SK-N-MC (cell line): ENCODE results near the gene HLCS.

Experiments used
- DNase-seq: peaks from one replicate; pipeline ENCODE4 v3.0.0-alpha.2; 2011; ENCODE audit warnings: low read depth, low spot score
- H3K27ac ChIP-seq: fragments of 200-600 bp; sonication (generic); 2 replicates; pipeline ENCODE4 v1.5.1; 2016; ENCODE audit warnings: mixed run types
- H3K36me3 ChIP-seq: fragments of 200-600 bp; sonication (generic); 2 replicates; pipeline ENCODE4 v1.6.1; 2017; ENCODE audit warnings: antibody characterized with exemption, low read length, mixed read lengths; ENCODE audit not compliant: insufficient read depth
- H3K4me3 ChIP-seq: fragments of 200-600 bp; sonication (generic); 2 replicates; pipeline ENCODE4 v1.5.1; 2016
- H3K9ac ChIP-seq: fragments of 200-600 bp; sonication (generic); 2 replicates; pipeline ENCODE4 v1.8.0; 2017; ENCODE audit warnings: mixed run types, mixed read lengths; ENCODE audit not compliant: insufficient read length
- H3K9me3 ChIP-seq: fragments of 200-600 bp; sonication (generic); 2 replicates; pipeline ENCODE4 v1.6.1; 2017; ENCODE audit warnings: low read depth, mild to moderate bottlenecking, antibody characterized with exemption, low read length, moderate library complexity, mixed read lengths
- EZH2 ChIP-seq: fragments of 200-600 bp; sonication (generic); IDR thresholded peaks from one replicate; pipeline ENCODE4 v1.6.1; 2017; ENCODE audit warnings: antibody characterized with exemption
- FOXP2 ChIP-seq: optimal IDR thresholded peaks from 2 replicates; pipeline ENCODE3; 2011; ENCODE audit warnings: mild to moderate bottlenecking, moderate library complexity; ENCODE audit not compliant: insufficient read depth; ENCODE audit errors: extremely low read length, control extremely low read depth
- POLR2AphosphoS5 ChIP-seq: IDR thresholded peaks from 2 replicates; pipeline ENCODE4 v1.6.1; 2012; ENCODE audit warnings: mild to moderate bottlenecking, low read depth, low read length, borderline replicate concordance

Gene HLCS

GRCh38 chr21:36945496-36946138 is 20.9 kb downstream of the HLCS start:
- H3K4me3 ChIP-seq: no peak overlapping the region

GRCh38 chr21:36936361-36937135 is 29.9 kb downstream of the HLCS start:
- TF ChIP-seq FOXP2: no peak
- Histone ChIP-seq H3K9ac (no peak overlapping the region), H3K9me3 (no peaks in the 10 kb centered on the region), H3K27ac (no peak overlapping the region), H3K4me3 (no peak overlapping the region), H3K36me3 (no peaks in the 10 kb centered on the region)
- DNase-seq: no peak

More at GRCh38 chr21:36945496-36946138, 20.9 kb downstream of the HLCS start:
- no peak overlapping the region for H3K27ac ChIP-seq
- TF ChIP-seq FOXP2 (no peak), POLR2AphosphoS5 (no peak), EZH2 (no peak)
- no peaks in the 10 kb centered on the region for H3K9me3 ChIP-seq
- no peak overlapping the region for H3K9ac ChIP-seq
- no peaks in the 10 kb centered on the region for H3K36me3 ChIP-seq
- no peak for DNase-seq

GRCh38 chr21:36934864-36935420 is 31.5 kb downstream of the HLCS start:
- DNase-seq: no peak
- H3K27ac ChIP-seq: no peak overlapping the region
- no peak overlapping the region for H3K4me3 ChIP-seq
- no peak overlapping the region for H3K9ac ChIP-seq
- no peaks in the 10 kb centered on the region for H3K9me3 ChIP-seq
- TF ChIP-seq FOXP2 (no peak), POLR2AphosphoS5 (no peak), EZH2 (no peak)
- no peaks in the 10 kb centered on the region for H3K36me3 ChIP-seq

- Histone ChIP-seq H3K4me3 (no peak overlapping the region), H3K27ac (no peak overlapping the region)
- TF ChIP-seq FOXP2: no peak
- no peak for TF ChIP-seq POLR2AphosphoS5
- TF ChIP-seq EZH2: no peak
Measured at GRCh38 chr21:36932161-36932816, 34.2 kb downstream of the HLCS start.

GRCh38 chr21:36929622-36930021 is 36.8 kb downstream of the HLCS start:
- no peak for TF ChIP-seq EZH2
- TF ChIP-seq FOXP2: no peak
- TF ChIP-seq POLR2AphosphoS5: no peak
- no peak for DNase-seq
- Histone ChIP-seq H3K9me3 (no peaks in the 10 kb centered on the region), H3K4me3 (no peak overlapping the region), H3K9ac (no peak overlapping the region), H3K36me3 (no peaks in the 10 kb centered on the region), H3K27ac (no peak overlapping the region)

More at GRCh38 chr21:36932161-36932816, 34.2 kb downstream of the HLCS start:
- H3K36me3 ChIP-seq: no peaks in the 10 kb centered on the region
- H3K9me3 ChIP-seq: no peaks in the 10 kb centered on the region
- no peak overlapping the region for H3K9ac ChIP-seq
- no peak for DNase-seq

GRCh38 chr21:36928960-36929359 is 37.5 kb downstream of the HLCS start:
- no peaks in the 10 kb centered on the region for H3K36me3 ChIP-seq
- no peak overlapping the region for H3K27ac ChIP-seq
- no peak for DNase-seq
- no peaks in the 10 kb centered on the region for H3K9me3 ChIP-seq
- no peak for TF ChIP-seq FOXP2
- no peak for TF ChIP-seq EZH2
- TF ChIP-seq POLR2AphosphoS5: no peak
- H3K9ac ChIP-seq: no peak overlapping the region
- H3K4me3 ChIP-seq: no peak overlapping the region

GRCh38 chr21:36927719-36928117 is 38.8 kb downstream of the HLCS start:
- H3K9me3 ChIP-seq: no peaks in the 10 kb centered on the region
- no peak for TF ChIP-seq EZH2
- TF ChIP-seq FOXP2: no peak
- no peak for TF ChIP-seq POLR2AphosphoS5
- peak; percentile 37 for DNase-seq
- H3K4me3 ChIP-seq: no peak overlapping the region
- H3K36me3 ChIP-seq: no peaks in the 10 kb centered on the region
- no peak overlapping the region for H3K27ac ChIP-seq
- no peak overlapping the region for H3K9ac ChIP-seq
